Measurements from ENCODE around the gene OLFM4. TPM values are rescaled to one million over a fixed set of nuclear protein-coding genes. Genes with fewer than 3 reads are reported as not detected.

OLFM4 gene
- total RNA-seq, 1 experiment from 2014 or later = not detected

- no peaks in the 10 kb centered on the region for H3K9me3 ChIP-seq (ENCODE audit: control insufficient read depth, insufficient read depth, low read depth, low read length)
- ATAC-seq (no peak), DNase-seq (ENCODE audit: low read depth, low spot score) (no peak)
- no TSS peak for BruUV-seq (replicated peaks)
- intact Hi-C loops (cut with micrococcal nuclease; ENCODE audit: unreplicated experiment) = no loop called here
- no peak overlapping the region for H3K4me3 ChIP-seq (ENCODE audit: low read depth in 2 of 2, low read length in 2 of 2)
- H3K27ac ChIP-seq (ENCODE audit: low read length) = no peak overlapping the region
- no peaks in the 10 kb centered on the region for H3K4me1 ChIP-seq (ENCODE audit: control insufficient read depth, insufficient read depth, low read length)
- ChIA-PET POLR2A (no interaction called here), CTCF (no interaction called here)
- no peaks in the 10 kb centered on the region for H3K36me3 ChIP-seq (ENCODE audit: control insufficient read depth, insufficient read depth, low read length)
- no peaks in the 10 kb centered on the region for H3K27me3 ChIP-seq (ENCODE audit: control insufficient read depth, insufficient read depth, low read length)
- TF ChIP-seq SIN3A (IDR thresholded peaks at IDR 0.05; ENCODE audit: borderline replicate concordance, insufficient read depth, low read depth, low read length) = no peak
- in situ Hi-C loops (cut with HindIII; ENCODE audit: low pct_unique_long_range_greater_than_20kb, low sequenced_read_pairs) = no loop called here
Measured at GRCh38 chr13:53001444-53002225, 27.0 kb upstream of the OLFM4 start.

GRCh38 chr13:53004573-53004972, 24.0 kb upstream of the OLFM4 start:
- POLR2A ChIA-PET = no interaction called here
- ATAC-seq = no peak

GRCh38 chr13:53005626-53006025, 23.0 kb upstream of the OLFM4 start:
- POLR2A ChIA-PET = no interaction called here
- no peaks in the 10 kb centered on the region for H3K9me3 ChIP-seq (ENCODE audit: control insufficient read depth, insufficient read depth, low read depth, low read length)
- H3K27ac ChIP-seq (ENCODE audit: low read length) = no peak overlapping the region
- TF ChIP-seq POLR2AphosphoS5 (IDR thresholded peaks at IDR 0.05; ENCODE audit: low read depth, low read length) = no peak
- TF ChIP-seq TCF7L2 (IDR thresholded peaks at IDR 0.05; ENCODE audit: low read depth, low read length) = no peak
- H3K27me3 ChIP-seq (ENCODE audit: control insufficient read depth, insufficient read depth, low read length) = no peaks in the 10 kb centered on the region
- no peaks in the 10 kb centered on the region for H3K36me3 ChIP-seq (ENCODE audit: control insufficient read depth, insufficient read depth, low read length)
- no peaks in the 10 kb centered on the region for H3K4me1 ChIP-seq (ENCODE audit: control insufficient read depth, insufficient read depth, low read length)
- in situ Hi-C loops (cut with HindIII; ENCODE audit: low pct_unique_long_range_greater_than_20kb, low sequenced_read_pairs) (no loop called here), intact Hi-C loops (cut with micrococcal nuclease; ENCODE audit: unreplicated experiment) (no loop called here)
- DNase-seq (ENCODE audit: low read depth, low spot score) (no peak), ATAC-seq (no peak)
- CTCF ChIA-PET = no interaction called here
- H3K4me3 ChIP-seq (ENCODE audit: low read depth in 2 of 2, low read length in 2 of 2) = no peak overlapping the region
- BruUV-seq (replicated peaks) = no TSS peak

More at GRCh38 chr13:53004573-53004972, 24.0 kb upstream of the OLFM4 start:
- no TSS peak for BruUV-seq (replicated peaks)
- no peaks in the 10 kb centered on the region for H3K9me3 ChIP-seq (ENCODE audit: control insufficient read depth, insufficient read depth, low read depth, low read length)
- intact Hi-C loops (cut with micrococcal nuclease; ENCODE audit: unreplicated experiment) (no loop called here), in situ Hi-C loops (cut with HindIII; ENCODE audit: low pct_unique_long_range_greater_than_20kb, low sequenced_read_pairs) (no loop called here)
- no peak overlapping the region for H3K4me3 ChIP-seq (ENCODE audit: low read depth in 2 of 2, low read length in 2 of 2)
- no peaks in the 10 kb centered on the region for H3K4me1 ChIP-seq (ENCODE audit: control insufficient read depth, insufficient read depth, low read length)
- CTCF ChIA-PET = no interaction called here
- no peak for DNase-seq (ENCODE audit: low read depth, low spot score)
- no peak overlapping the region for H3K27ac ChIP-seq (ENCODE audit: low read length)
- no peaks in the 10 kb centered on the region for H3K36me3 ChIP-seq (ENCODE audit: control insufficient read depth, insufficient read depth, low read length)
- no peaks in the 10 kb centered on the region for H3K27me3 ChIP-seq (ENCODE audit: control insufficient read depth, insufficient read depth, low read length)
- no peak for TF ChIP-seq POLR2AphosphoS5 (IDR thresholded peaks at IDR 0.05; ENCODE audit: low read depth, low read length)

GRCh38 chr13:53007872-53008271, 20.7 kb upstream of the OLFM4 start:
- intact Hi-C loops (cut with micrococcal nuclease; ENCODE audit: unreplicated experiment) = no loop called here
- H3K27me3 ChIP-seq (ENCODE audit: control insufficient read depth, insufficient read depth, low read length) = no peaks in the 10 kb centered on the region
- no TSS peak for BruUV-seq (replicated peaks)
- ChIA-PET CTCF (no interaction called here), POLR2A (no interaction called here)
- no peaks in the 10 kb centered on the region for H3K36me3 ChIP-seq (ENCODE audit: control insufficient read depth, insufficient read depth, low read length)
- no peak for DNase-seq (ENCODE audit: low read depth, low spot score)
- TF ChIP-seq POLR2AphosphoS5 (IDR thresholded peaks at IDR 0.05; ENCODE audit: low read depth, low read length) (no peak), REST (IDR thresholded peaks at IDR 0.05; ENCODE audit: insufficient read depth in 1 of 2, low read depth in 2 of 2, low read length in 1 of 2) (no peak), SIN3A (IDR thresholded peaks at IDR 0.05; ENCODE audit: borderline replicate concordance, insufficient read depth, low read depth, low read length) (no peak), TCF7L2 (IDR thresholded peaks at IDR 0.05; ENCODE audit: low read depth, low read length) (no peak), CTCF (IDR thresholded peaks at IDR 0.05) (no peak)
- no peak overlapping the region for H3K27ac ChIP-seq (ENCODE audit: low read length)
- no peaks in the 10 kb centered on the region for H3K9me3 ChIP-seq (ENCODE audit: control insufficient read depth, insufficient read depth, low read depth, low read length)
- in situ Hi-C loops (cut with HindIII; ENCODE audit: low pct_unique_long_range_greater_than_20kb, low sequenced_read_pairs) = no loop called here
- H3K4me1 ChIP-seq (ENCODE audit: control insufficient read depth, insufficient read depth, low read length) = no peaks in the 10 kb centered on the region
- H3K4me3 ChIP-seq (ENCODE audit: low read depth in 2 of 2, low read length in 2 of 2) = no peak overlapping the region
- no peak for ATAC-seq
